ENCODE data around the gene HSPA4L.
A peak's percentile ranks its signal among the peaks of the same experiment; 100 is the strongest.

Gene HSPA4L

GRCh38 chr4:127782275-127783025 is at the start of gene HSPA4L:
TSS of gene HSPA4L (plus strand) at chr4:127782322. CDS start at chr4:127782551, 229 bp downstream.
- DNase-seq, result peak; percentile 59

GRCh38 chr4:127732623-127733328 is 49.3 kb upstream of the HSPA4L start:
- peak; percentile 16 for DNase-seq

GRCh38 chr4:127734976-127735375 is 47.1 kb upstream of the HSPA4L start:
- no peak for DNase-seq

- no peak for DNase-seq
Observed at GRCh38 chr4:127737295-127737694, 44.8 kb upstream of the HSPA4L start.

- no peak for DNase-seq
Observed at GRCh38 chr4:127741247-127741646, 40.9 kb upstream of the HSPA4L start.

GRCh38 chr4:127747883-127748282 is 34.2 kb upstream of the HSPA4L start:
- DNase-seq, result no peak

GRCh38 chr4:127748957-127749356 is 33.2 kb upstream of the HSPA4L start:
- DNase-seq, result no peak

GRCh38 chr4:127756906-127757305 is 25.2 kb upstream of the HSPA4L start:
- DNase-seq, result no peak

GRCh38 chr4:127759228-127759820 is 22.8 kb upstream of the HSPA4L start:
- DNase-seq, result no peak

GRCh38 chr4:127759893-127760292 is 22.2 kb upstream of the HSPA4L start:
- DNase-seq, result no peak

GRCh38 chr4:127771535-127772275 is 10.4 kb upstream of the HSPA4L start:
- no peak for DNase-seq

- no peak for DNase-seq
Observed at GRCh38 chr4:127772769-127773671, 9.1 kb upstream of the HSPA4L start.

GRCh38 chr4:127775843-127776242 is 6.3 kb upstream of the HSPA4L start:
- no peak for DNase-seq

GRCh38 chr4:127776620-127777019 is 5.5 kb upstream of the HSPA4L start:
- DNase-seq, result no peak

GRCh38 chr4:127777487-127777886 is 4.6 kb upstream of the HSPA4L start:
- no peak for DNase-seq

GRCh38 chr4:127778102-127778501 is 4.0 kb upstream of the HSPA4L start:
- peak; percentile 21 for DNase-seq

- DNase-seq, result no peak
Observed at GRCh38 chr4:127780598-127780997, 1.5 kb upstream of the HSPA4L start.

GRCh38 chr4:127781300-127782024 is 660 bp upstream of the HSPA4L start:
- no peak for DNase-seq

- peak; percentile 67 for DNase-seq
Observed at GRCh38 chr4:127782025-127782274, 172 bp upstream of the HSPA4L start.

GRCh38 chr4:127783026-127783769 is 1.1 kb downstream of the HSPA4L start:
- DNase-seq, result no peak

Data from NCI-H1436 (cell line).